ENCODE results near the gene TNFRSF4.

DNA sequence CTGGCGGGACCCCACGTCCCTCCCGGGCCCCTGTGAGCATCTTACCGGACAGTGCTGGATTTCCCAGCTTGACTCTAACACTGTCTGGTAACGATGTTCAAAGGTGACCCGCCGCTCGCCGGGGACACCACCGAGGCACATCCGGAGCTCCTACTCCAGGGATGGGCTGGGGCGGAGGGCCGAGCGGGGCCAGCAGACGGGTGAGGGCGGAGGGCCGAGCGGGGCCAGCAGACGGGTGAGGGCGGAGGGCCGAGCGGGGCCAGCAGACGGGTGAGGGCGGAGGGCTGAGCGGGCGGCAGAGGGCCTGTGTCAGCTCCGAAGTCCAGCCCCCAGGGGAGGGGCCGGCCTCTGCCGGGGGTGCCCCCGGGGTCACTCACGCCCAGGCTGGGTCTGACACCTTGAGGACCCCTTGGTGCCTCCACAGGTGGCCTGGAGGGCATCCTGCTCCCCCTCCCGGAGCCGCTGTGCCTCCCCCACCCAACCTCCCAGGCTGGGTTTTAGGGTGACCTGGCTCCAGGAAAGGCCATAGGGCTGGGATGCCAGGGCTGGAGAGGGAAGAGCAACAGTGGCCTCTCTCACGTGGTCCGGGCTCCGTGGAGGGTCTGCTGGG, 46.0 kb downstream of the TNFRSF4 start:
- TF ChIP-seq POLR2AphosphoS5 (IDR thresholded peaks at IDR 0.05) (no peak), EP300 (IDR thresholded peaks at IDR 0.05) (no peak), POLR2A (IDR thresholded peaks at IDR 0.05) (no peak)
- TF ChIP-seq, protein P1, sequence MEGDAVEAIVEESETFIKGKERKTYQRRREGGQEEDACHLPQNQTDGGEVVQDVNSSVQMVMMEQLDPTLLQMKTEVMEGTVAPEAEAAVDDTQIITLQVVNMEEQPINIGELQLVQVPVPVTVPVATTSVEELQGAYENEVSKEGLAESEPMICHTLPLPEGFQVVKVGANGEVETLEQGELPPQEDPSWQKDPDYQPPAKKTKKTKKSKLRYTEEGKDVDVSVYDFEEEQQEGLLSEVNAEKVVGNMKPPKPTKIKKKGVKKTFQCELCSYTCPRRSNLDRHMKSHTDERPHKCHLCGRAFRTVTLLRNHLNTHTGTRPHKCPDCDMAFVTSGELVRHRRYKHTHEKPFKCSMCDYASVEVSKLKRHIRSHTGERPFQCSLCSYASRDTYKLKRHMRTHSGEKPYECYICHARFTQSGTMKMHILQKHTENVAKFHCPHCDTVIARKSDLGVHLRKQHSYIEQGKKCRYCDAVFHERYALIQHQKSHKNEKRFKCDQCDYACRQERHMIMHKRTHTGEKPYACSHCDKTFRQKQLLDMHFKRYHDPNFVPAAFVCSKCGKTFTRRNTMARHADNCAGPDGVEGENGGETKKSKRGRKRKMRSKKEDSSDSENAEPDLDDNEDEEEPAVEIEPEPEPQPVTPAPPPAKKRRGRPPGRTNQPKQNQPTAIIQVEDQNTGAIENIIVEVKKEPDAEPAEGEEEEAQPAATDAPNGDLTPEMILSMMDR (IDR thresholded peaks at IDR 0.05) = no peak

Data from sigmoid colon (tissue), 4 donors.